H1 (cell line): ENCODE data around the gene OSBP2. TPM values are rescaled to one million over a fixed set of nuclear protein-coding genes. Genes with fewer than 3 reads are reported as not detected.

Experiments used
- ASH2L ChIP-seq: fragments of 200-600, 300-600 bp; sonication (generic); IDR thresholded peaks from one replicate; pipeline ENCODE4 v1.7.1; 2017; ENCODE audit warnings: low read length
- ATF2 ChIP-seq: IDR thresholded peaks from 2 replicates; pipeline ENCODE4 v1.6.1; 2012; ENCODE audit warnings: low read length, inconsistent platforms
- CHD7 ChIP-seq: fragments of 300-600 bp; sonication (generic); IDR thresholded peaks from 2 replicates; pipeline ENCODE4 v1.7.1; 2012; ENCODE audit warnings: low read length, moderate library complexity, mild to moderate bottlenecking, inconsistent platforms; ENCODE audit not compliant: insufficient replicate concordance
- CTCF ChIP-seq, 3 experiments: IDR thresholded peaks; 1 replicate in 2 of 3; 2 replicates in 1 of 3; pipeline versions ENCODE4 v1.5.1 to v1.6.1; 2011; ENCODE audit warnings: low read length in 3 of 3, mild to moderate bottlenecking in 3 of 3, inconsistent platforms in 2 of 3, low read depth in 1 of 3, moderate library complexity in 1 of 3; ENCODE audit not compliant: insufficient read depth in 1 of 3; ENCODE audit errors: control extremely low read depth in 1 of 3
- HDAC6 ChIP-seq: IDR thresholded peaks from one replicate; pipeline ENCODE4 v1.7.1; 2012; ENCODE audit warnings: low read depth, mild to moderate bottlenecking, inconsistent platforms, low read length, moderate library complexity
- POLR2AphosphoS5 ChIP-seq: IDR thresholded peaks from 2 replicates; pipeline ENCODE4 v1.6.1; 2011; ENCODE audit warnings: low read depth, low read length
- SP4 ChIP-seq: IDR thresholded peaks from 2 replicates; pipeline ENCODE4 v1.6.1; 2012; ENCODE audit warnings: low read length, inconsistent platforms
- SRF ChIP-seq: IDR thresholded peaks from 2 replicates; pipeline ENCODE4 v1.6.1; 2011; ENCODE audit warnings: mild to moderate bottlenecking, low read depth, low read length, moderate library complexity
- polyA plus RNA-seq, 7 experiments: library from polyadenylated mRNA; depleted of rRNA in 3 of 7; stranded (reverse) in 5 of 7; unstranded in 2 of 7; fragments of >200 nt in 5 of 7; fragments of 200-250 nt in 2 of 7; gene quantifications; 1 replicate in 5 of 7; 2 replicates in 1 of 7; 4 replicates in 1 of 7; pipeline versions ENCODE4 v1.2.1 to v1.2.3, GENCODE V29; 2011 to 2013; ENCODE audit warnings: missing spikeins in 2 of 7, mixed read lengths in 2 of 7
- total RNA-seq: library from RNA; stranded (reverse); fragmentation: NEBNext Ultra II Directional; extraction: Animal tissue kit (Norgen Biotek cat#: 25700); gene quantifications from 2 replicates; pipeline ENCODE4 v1.2.1, GENCODE V29; 2021

Gene OSBP2
- total and polyA plus RNA-seq, 2 of the 8 experiments (the other 6 are each of a cell fraction or from before 2014, with no cell fraction given) = 3.4 to 3.7 TPM

GRCh38 chr22:30691204-30691603 is 3.5 kb upstream of the OSBP2 start (continued):
- TF ChIP-seq CHD7 (no peak), SRF (no peak), POLR2AphosphoS5 (no peak), HDAC6 (no peak), SP4 (no peak), ASH2L (no peak), CTCF (IDR thresholded peaks at IDR 0.05; ENCODE audit: control extremely low read depth in 1 of 3, insufficient read depth in 1 of 3, low read depth in 1 of 3, low read length in 3 of 3) (no peak), ATF2 (no peak)
